H7 (cell line): ENCODE measurements around the gene TMEM135. TPM values are rescaled to one million over a fixed set of nuclear protein-coding genes. Genes with fewer than 3 reads are reported as not detected.

Source experiments
- DNase-seq: peaks from one replicate; pipeline ENCODE4 v3.0.0; 2012
- H3K27me3 ChIP-seq: 2 replicates; pipeline ENCODE4 v1.6.0; 2011; ENCODE audit warnings: mild to moderate bottlenecking, low read length; ENCODE audit not compliant: control insufficient read depth, insufficient read depth
- H3K36me3 ChIP-seq: replicated peaks from 2 replicates; pipeline ENCODE4 v1.5.1; 2011; ENCODE audit warnings: low read length; ENCODE audit not compliant: control insufficient read depth, insufficient read depth
- H3K4me3 ChIP-seq: 2 replicates; pipeline ENCODE4 v1.5.1; 2011; ENCODE audit warnings: low read depth, mild to moderate bottlenecking, control low read depth, low read length, moderate library complexity; ENCODE audit not compliant: insufficient read depth
- total RNA-seq: library from RNA; depleted of rRNA; stranded (reverse); fragments of >200 nt; shearing (Covaris generic); gene quantifications from 2 replicates; pipeline ENCODE4 v1.2.3, GENCODE V29; 2014

TMEM135 gene
- total RNA-seq, 1 experiment from 2014 or later, result 27.9 TPM

DNA sequence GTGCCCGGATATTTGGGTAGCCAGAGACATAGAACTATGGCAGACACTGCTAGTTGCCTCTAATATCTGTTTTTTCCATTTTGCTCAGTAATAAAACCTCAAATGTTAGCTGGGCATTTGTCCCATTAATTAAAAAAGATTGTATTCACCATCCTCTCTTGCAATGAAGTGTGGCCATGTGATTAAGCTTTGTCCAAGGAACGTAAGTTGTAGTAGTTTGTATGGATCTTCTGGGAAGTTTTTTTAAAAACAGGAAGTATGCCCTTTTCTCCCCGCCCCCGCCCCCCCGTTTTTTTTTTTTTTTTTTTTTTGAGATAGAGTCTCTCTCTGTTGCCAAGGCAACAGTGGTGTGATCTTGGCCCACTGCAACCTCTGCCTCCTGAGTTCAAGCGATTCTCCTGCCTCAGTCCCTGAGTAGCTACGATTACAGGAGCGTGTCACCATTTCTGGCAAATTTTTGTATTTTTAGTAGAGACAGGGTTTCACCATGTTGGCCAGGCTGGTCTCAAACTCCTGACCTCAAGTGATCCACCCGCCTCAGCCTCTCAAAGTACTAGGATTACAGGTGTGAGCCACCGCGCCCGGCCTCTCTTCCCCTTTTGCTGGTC lies 1.7 kb upstream of the TMEM135 start:
- Histone ChIP-seq H3K27me3 (no peaks in the 10 kb centered on the region), H3K4me3 (no peak overlapping the region), H3K36me3 (no peaks in the 10 kb centered on the region)
- DNase-seq, result no peak

DNA sequence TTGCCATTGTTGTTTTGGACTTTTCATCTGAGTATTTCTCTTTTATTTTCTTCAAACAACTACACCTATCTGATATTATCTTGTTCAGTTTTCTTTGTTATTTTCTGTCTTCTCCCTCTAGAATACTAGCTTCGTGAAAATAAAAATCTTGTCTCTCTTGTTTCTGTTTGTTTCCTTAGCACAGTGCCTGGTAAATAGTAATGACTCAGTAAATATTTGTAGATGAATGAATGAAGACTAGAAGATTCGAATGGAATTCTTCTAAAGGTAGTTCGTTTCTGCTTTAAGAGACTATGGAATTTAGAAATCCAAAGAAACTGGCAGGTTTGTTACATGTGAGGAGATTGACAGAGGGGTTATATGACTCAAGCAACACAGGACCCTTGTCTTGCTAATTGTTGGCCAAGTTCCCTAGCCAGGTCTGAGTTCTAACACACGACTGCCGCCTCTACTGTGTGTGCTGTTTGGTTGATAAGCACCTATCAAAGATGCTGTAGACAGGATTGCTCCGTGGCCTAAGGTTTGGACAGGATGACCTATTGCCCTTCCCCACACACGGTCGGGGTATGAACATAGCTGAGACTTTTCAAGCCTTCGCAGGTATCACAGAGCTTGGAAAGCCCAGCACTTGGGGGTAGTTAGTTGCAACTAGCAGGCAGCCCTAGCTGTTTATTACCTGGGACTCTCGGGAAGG lies 831 bp upstream of the TMEM135 start:
- peak overlapping the region; percentile 86 for H3K4me3 ChIP-seq
- no peaks in the 10 kb centered on the region for H3K27me3 ChIP-seq
- H3K36me3 ChIP-seq, result no peaks in the 10 kb centered on the region
- DNase-seq, result no peak

- no peaks in the 10 kb centered on the region for H3K27me3 ChIP-seq
- H3K36me3 ChIP-seq, result no peaks in the 10 kb centered on the region
- H3K4me3 ChIP-seq, result peak overlapping the region; percentile 86
- no peak for DNase-seq
These were observed 672 bp downstream of the TMEM135 start for GRCh38 chr11:87038235-87038977.

- H3K4me3 ChIP-seq, result no peak overlapping the region; the same call in 1 of the 2 replicates
- no peaks in the 10 kb centered on the region for H3K36me3 ChIP-seq
- no peaks in the 10 kb centered on the region for H3K27me3 ChIP-seq
- DNase-seq, result no peak
These were observed 1.6 kb downstream of the TMEM135 start for GRCh38 chr11:87039371-87039770.

DNA sequence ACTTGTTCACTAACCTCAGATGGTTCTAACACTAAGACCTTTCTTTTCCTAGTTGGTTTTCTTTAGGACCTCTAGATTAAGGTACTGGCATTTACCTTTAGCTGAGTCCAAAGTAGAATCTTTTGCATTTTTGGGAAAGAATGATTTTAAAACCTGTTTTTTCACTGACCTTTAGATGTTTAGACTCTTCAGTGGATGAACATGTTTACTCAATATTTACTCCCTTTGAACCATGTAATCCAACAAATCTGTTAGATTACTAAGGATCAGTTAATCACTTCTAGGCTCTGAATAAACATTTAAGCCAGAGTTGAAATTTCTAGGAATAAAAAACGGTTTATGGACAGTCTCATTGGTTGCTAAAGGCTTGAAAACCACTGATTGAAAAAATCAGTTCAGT lies 6.2 kb downstream of the TMEM135 start:
- DNase-seq, result no peak
- H3K27me3 ChIP-seq, result no peaks in the 10 kb centered on the region
- no peaks in the 10 kb centered on the region for H3K36me3 ChIP-seq
- H3K4me3 ChIP-seq, result no peak overlapping the region

GRCh38 chr11:87046824-87047223 lies 9.1 kb downstream of the TMEM135 start:
- Histone ChIP-seq H3K4me3 (no peak overlapping the region), H3K27me3 (no peaks in the 10 kb centered on the region), H3K36me3 (no peaks in the 10 kb centered on the region)
- DNase-seq, result no peak

GRCh38 chr11:87056091-87056490 lies 18.4 kb downstream of the TMEM135 start:
- no peak for DNase-seq
- Histone ChIP-seq H3K4me3 (no peak overlapping the region), H3K27me3 (no peaks in the 10 kb centered on the region), H3K36me3 (no peaks in the 10 kb centered on the region)

DNA sequence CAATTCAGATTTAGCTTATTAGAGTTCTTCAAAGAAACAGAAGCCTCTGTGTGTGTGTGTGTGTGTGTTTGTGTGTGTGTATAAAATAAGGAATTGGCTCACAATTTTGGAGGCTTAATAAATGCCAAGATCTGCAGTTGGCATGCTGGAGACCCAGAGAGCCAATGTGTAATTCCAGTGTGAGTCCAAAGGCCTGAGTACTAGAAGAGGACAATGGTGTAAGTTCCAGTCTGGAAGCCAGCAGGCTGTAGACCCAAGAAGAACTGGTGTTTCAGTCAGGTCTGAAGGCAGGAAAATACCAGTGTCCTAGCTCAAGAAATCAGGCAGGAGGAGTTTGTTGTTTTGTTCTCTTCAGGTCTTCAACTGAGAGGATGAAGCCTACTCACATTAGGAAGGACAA lies 20.0 kb downstream of the TMEM135 start:
- no peak for DNase-seq
- no peaks in the 10 kb centered on the region for H3K36me3 ChIP-seq
- H3K4me3 ChIP-seq, result no peak overlapping the region
- no peaks in the 10 kb centered on the region for H3K27me3 ChIP-seq

- no peak for DNase-seq
- no peaks in the 10 kb centered on the region for H3K27me3 ChIP-seq
- H3K4me3 ChIP-seq, result no peak overlapping the region
- H3K36me3 ChIP-seq, result no peaks in the 10 kb centered on the region
These were observed 22.1 kb downstream of the TMEM135 start for GRCh38 chr11:87059596-87060390.

DNA sequence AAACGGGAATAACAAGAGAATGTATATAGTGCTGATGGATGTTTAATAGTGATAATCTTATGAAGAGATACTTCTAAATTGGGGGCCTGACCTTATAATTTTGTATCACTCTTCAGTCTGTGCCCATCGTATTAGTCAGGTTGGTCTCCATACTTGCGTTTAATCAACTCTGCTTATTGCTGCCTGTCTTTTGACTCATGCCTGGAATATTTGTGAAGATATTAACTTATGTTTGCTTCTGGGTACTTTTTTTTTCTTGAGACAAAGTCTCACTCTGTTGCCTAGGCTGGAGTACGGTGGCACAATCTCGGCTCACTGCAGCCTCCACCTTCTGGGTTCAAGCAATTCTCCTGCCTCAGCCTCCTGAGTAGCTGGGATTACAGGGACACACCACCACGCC lies 24.0 kb downstream of the TMEM135 start:
- no peak for DNase-seq
- Histone ChIP-seq H3K4me3 (no peak overlapping the region), H3K36me3 (no peaks in the 10 kb centered on the region), H3K27me3 (no peaks in the 10 kb centered on the region)

DNA sequence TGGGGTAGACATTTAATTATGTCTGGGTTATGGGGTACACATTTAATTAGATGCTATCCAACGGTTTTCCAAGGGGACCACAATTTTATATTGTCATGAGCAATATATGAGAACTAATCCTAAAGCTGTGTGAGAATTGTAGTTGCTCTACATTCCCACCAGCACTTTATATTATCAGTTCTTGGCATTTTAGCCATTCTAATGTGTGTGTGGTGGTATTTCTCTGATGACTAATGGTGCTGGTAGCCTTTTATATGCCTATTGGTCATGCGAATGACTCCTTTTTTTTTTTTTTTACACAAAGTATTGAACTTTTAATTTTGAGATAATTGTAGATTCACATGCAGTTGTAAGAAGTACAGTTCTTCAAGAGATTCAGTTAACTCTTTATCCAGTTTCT lies 26.2 kb downstream of the TMEM135 start:
- DNase-seq, result no peak
- H3K4me3 ChIP-seq, result no peak overlapping the region
- H3K27me3 ChIP-seq, result no peaks in the 10 kb centered on the region
- H3K36me3 ChIP-seq, result no peaks in the 10 kb centered on the region

- no peak overlapping the region for H3K4me3 ChIP-seq
- H3K36me3 ChIP-seq, result no peaks in the 10 kb centered on the region
- H3K27me3 ChIP-seq, result no peaks in the 10 kb centered on the region
- DNase-seq, result no peak
These were observed 35.1 kb downstream of the TMEM135 start for GRCh38 chr11:87072787-87073186.

GRCh38 chr11:87076260-87076783 lies 38.6 kb downstream of the TMEM135 start:
- H3K36me3 ChIP-seq, result no peaks in the 10 kb centered on the region
- DNase-seq, result no peak
- no peak overlapping the region for H3K4me3 ChIP-seq
- H3K27me3 ChIP-seq, result no peaks in the 10 kb centered on the region

DNA sequence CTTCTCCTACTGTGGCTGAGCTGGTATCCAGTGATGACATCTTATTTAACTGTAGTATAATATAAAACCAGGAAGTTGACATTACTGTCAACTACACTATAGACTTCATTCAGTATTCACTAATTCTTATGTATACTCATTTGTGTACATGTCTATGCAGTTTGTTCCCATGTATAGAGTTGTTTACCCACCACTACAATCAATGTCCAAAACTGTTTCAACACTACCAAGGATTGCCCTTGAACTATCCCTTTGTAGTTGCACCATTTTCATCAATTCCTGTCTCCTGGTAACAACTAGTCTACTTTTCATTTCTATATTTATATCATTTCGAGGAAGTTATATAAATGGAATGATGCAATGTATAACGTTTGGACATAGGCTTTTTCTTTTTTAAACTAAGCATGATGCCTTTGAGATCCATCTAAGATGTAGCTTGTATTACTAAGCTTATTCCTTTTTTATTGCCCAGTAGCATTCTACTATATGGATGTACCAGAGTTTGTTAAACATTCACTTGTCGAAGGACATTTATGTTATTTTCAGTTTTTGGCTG lies 39.2 kb downstream of the TMEM135 start:
- Histone ChIP-seq H3K27me3 (no peaks in the 10 kb centered on the region), H3K4me3 (no peak overlapping the region), H3K36me3 (no peaks in the 10 kb centered on the region)
- DNase-seq, result no peak
